HG03066 (cell line): ENCODE measurements around the gene TERT.
"Not testable (repeated sequence)": the region's sequence is repeated elsewhere in the genome, so short reads cannot be mapped to it uniquely, and the experiment has no call there.

ENCODE experiments used
- ATAC-seq: cut with Tn5 transposase; IDR thresholded peaks from one replicate; pipeline ENCODE4 v1.9.1; 2021; ENCODE audit warnings: low read depth; ENCODE audit not compliant: unreplicated experiment

Gene TERT

GRCh38 chr5:1280177-1281037 is 14.5 kb downstream of the TERT start:
- no peak for ATAC-seq

- no peak for ATAC-seq
Observed at GRCh38 chr5:1279443-1280151, 15.3 kb downstream of the TERT start.

GRCh38 chr5:1278656-1279442 is 16.0 kb downstream of the TERT start:
- ATAC-seq, result no peak

GRCh38 chr5:1278216-1278615 is 16.7 kb downstream of the TERT start:
- ATAC-seq, result no peak

- ATAC-seq, result no peak
Observed at GRCh38 chr5:1277781-1278180, 17.1 kb downstream of the TERT start.

GRCh38 chr5:1277331-1277730 is 17.5 kb downstream of the TERT start:
- no peak for ATAC-seq

GRCh38 chr5:1276930-1277329 is 17.9 kb downstream of the TERT start:
- ATAC-seq, result no peak

GRCh38 chr5:1275397-1276391 is 19.2 kb downstream of the TERT start:
- not testable (repeated sequence) for ATAC-seq

GRCh38 chr5:1274471-1274870 is 20.4 kb downstream of the TERT start:
- no peak for ATAC-seq

- no peak for ATAC-seq
Observed at GRCh38 chr5:1273745-1274144, 21.1 kb downstream of the TERT start.

GRCh38 chr5:1272201-1272600 is 22.7 kb downstream of the TERT start:
- no peak for ATAC-seq

- no peak for ATAC-seq
Observed at GRCh38 chr5:1270933-1271914, 23.6 kb downstream of the TERT start.

- no peak for ATAC-seq
Observed at GRCh38 chr5:1270426-1270825, 24.4 kb downstream of the TERT start.

- ATAC-seq, result no peak
Observed at GRCh38 chr5:1268666-1269065, 26.2 kb downstream of the TERT start.

- ATAC-seq, result no peak
Observed at GRCh38 chr5:1268056-1268455, 26.8 kb downstream of the TERT start.

GRCh38 chr5:1267464-1267863 is 27.4 kb downstream of the TERT start:
- ATAC-seq, result not testable (repeated sequence)

- ATAC-seq, result no peak
Observed at GRCh38 chr5:1266791-1267190, 28.1 kb downstream of the TERT start.
